H9 (cell line): ENCODE data around the gene FNDC3B. TPM values are rescaled to one million over a fixed set of nuclear protein-coding genes. Genes with fewer than 3 reads are reported as not detected.

Source experiments
- DNase-seq: peaks from one replicate; pipeline ENCODE4 v3.0.0-alpha.2; 2017
- H2AFZ ChIP-seq: one replicate; pipeline ENCODE4 v1.6.1; 2013; ENCODE audit warnings: mild to moderate bottlenecking, low read length, control low read depth, moderate library complexity
- H2AK5ac ChIP-seq: 2 replicates; pipeline ENCODE4 v1.6.1; 2013; ENCODE audit warnings: low read length, control low read depth, mixed read lengths; ENCODE audit not compliant: insufficient read length
- H2BK120ac ChIP-seq: one replicate; pipeline ENCODE4 v1.6.1; 2013; ENCODE audit warnings: low read depth, mild to moderate bottlenecking, low read length, control low read depth, inconsistent platforms; ENCODE audit not compliant: poor library complexity, severe bottlenecking
- H2BK12ac ChIP-seq: 2 replicates; pipeline ENCODE4 v1.6.1; 2013; ENCODE audit warnings: low read length, control low read depth, mixed read lengths, low read depth; ENCODE audit not compliant: insufficient read length
- H2BK15ac ChIP-seq: 2 replicates; pipeline ENCODE4 v1.6.1; 2013; ENCODE audit warnings: low read depth, low read length, control low read depth
- H2BK20ac ChIP-seq: one replicate; pipeline ENCODE4 v1.6.1; 2013; ENCODE audit warnings: low read depth, mild to moderate bottlenecking, low read length, control low read depth, inconsistent platforms; ENCODE audit not compliant: poor library complexity, severe bottlenecking
- H2BK5ac ChIP-seq: 2 replicates; pipeline ENCODE4 v1.6.1; 2013; ENCODE audit warnings: low read length, control low read depth, mixed read lengths; ENCODE audit not compliant: insufficient read length
- H3K14ac ChIP-seq: 2 replicates; pipeline ENCODE4 v1.6.1; 2013; ENCODE audit warnings: low read length, control low read depth; ENCODE audit not compliant: insufficient read depth
- H3K18ac ChIP-seq: 2 replicates; pipeline ENCODE4 v1.6.1; 2013; ENCODE audit warnings: low read depth, mild to moderate bottlenecking, mixed read lengths, low read length, control low read depth; ENCODE audit not compliant: insufficient read length
- H3K23ac ChIP-seq: 2 replicates; pipeline ENCODE4 v1.6.1; 2013; ENCODE audit warnings: low read length, control low read depth, mixed read lengths, low read depth; ENCODE audit not compliant: insufficient read length
- H3K23me2 ChIP-seq: 2 replicates; pipeline ENCODE4 v1.6.1; 2013; ENCODE audit warnings: low read depth, mild to moderate bottlenecking, mixed read lengths, low read length, control low read depth; ENCODE audit not compliant: insufficient read length, poor library complexity, severe bottlenecking
- H3K27ac ChIP-seq: 2 replicates; pipeline ENCODE4 v1.5.1; 2013; ENCODE audit warnings: low read length, control low read depth, mixed read lengths, low read depth; ENCODE audit not compliant: insufficient read length
- H3K27me3 ChIP-seq: 2 replicates; pipeline ENCODE4 v1.6.1; 2013; ENCODE audit warnings: low read length, control low read depth, inconsistent platforms; ENCODE audit not compliant: insufficient read depth
- H3K4ac ChIP-seq: 2 replicates; pipeline ENCODE4 v1.6.1; 2013; ENCODE audit warnings: low read depth, mild to moderate bottlenecking, control low read depth, inconsistent platforms, low read length, moderate library complexity
- H3K4me1 ChIP-seq: 2 replicates; pipeline ENCODE4 v1.6.1; 2013; ENCODE audit warnings: low read length, control low read depth, inconsistent platforms; ENCODE audit not compliant: insufficient read depth
- H3K4me2 ChIP-seq: 2 replicates; pipeline ENCODE4 v1.6.1; 2013; ENCODE audit warnings: low read length, control low read depth, mixed read lengths; ENCODE audit not compliant: insufficient read length, insufficient read depth
- H3K56ac ChIP-seq: 2 replicates; pipeline ENCODE4 v1.6.1; 2013; ENCODE audit warnings: low read depth, mild to moderate bottlenecking, mixed read lengths, low read length, control low read depth; ENCODE audit not compliant: insufficient read length
- H3K79me1 ChIP-seq: 2 replicates; pipeline ENCODE4 v1.6.1; 2013; ENCODE audit warnings: low read depth, mild to moderate bottlenecking, moderate library complexity, low read length, control low read depth, inconsistent platforms; ENCODE audit not compliant: insufficient read depth, poor library complexity, severe bottlenecking
- H3K79me2 ChIP-seq: 2 replicates; pipeline ENCODE4 v1.6.1; 2013; ENCODE audit warnings: low read length, control low read depth, inconsistent platforms; ENCODE audit not compliant: insufficient read depth
- H3K9ac ChIP-seq: 2 replicates; pipeline ENCODE4 v1.6.1; 2013; ENCODE audit warnings: low read length, control low read depth, mixed read lengths; ENCODE audit not compliant: insufficient read length; ENCODE audit errors: extremely low read depth
- H3K9me3 ChIP-seq: one replicate; pipeline ENCODE4 v1.6.1; 2013; ENCODE audit warnings: low read depth, low read length, inconsistent platforms; ENCODE audit not compliant: control insufficient read depth
- H3T11ph ChIP-seq: one replicate; pipeline ENCODE4 v1.6.1; 2013; ENCODE audit warnings: mild to moderate bottlenecking, low read length, control low read depth, inconsistent platforms
- H4K20me1 ChIP-seq: one replicate; pipeline ENCODE4 v1.6.1; 2013; ENCODE audit not compliant: control insufficient read depth, insufficient read length, insufficient read depth
- H4K5ac ChIP-seq: 2 replicates; pipeline ENCODE4 v1.6.1; 2013; ENCODE audit warnings: low read depth, mild to moderate bottlenecking, mixed read lengths, low read length, control low read depth; ENCODE audit not compliant: insufficient read length
- H4K8ac ChIP-seq: replicated peaks from 2 replicates; pipeline ENCODE4 v1.6.1; 2013; ENCODE audit warnings: low read length, control low read depth, mixed read lengths, low read depth; ENCODE audit not compliant: insufficient read length
- H4K91ac ChIP-seq: 2 replicates; pipeline ENCODE4 v1.6.1; 2013; ENCODE audit warnings: low read depth, mild to moderate bottlenecking, moderate library complexity, mixed read lengths, low read length, control low read depth; ENCODE audit not compliant: insufficient read length
- H3K27ac Mint-ChIP-seq, 3 experiments: 2 replicates in 2 of 3; 3 replicates in 1 of 3; pipeline ENCODE4 v1.8.0; 2020 to 2021; ENCODE audit warnings: mixed read lengths in 3 of 3, mild to moderate bottlenecking in 1 of 3, moderate library complexity in 1 of 3
- H3K27me3 Mint-ChIP-seq: 2 replicates; pipeline ENCODE4 v1.8.0; 2021; ENCODE audit warnings: low read depth, mild to moderate bottlenecking, moderate library complexity, mixed read lengths
- H3K36me3 Mint-ChIP-seq, 3 experiments: 2 replicates in 2 of 3; 3 replicates in 1 of 3; pipeline ENCODE4 v1.8.0; 2020 to 2021; ENCODE audit warnings: low read depth in 3 of 3, mixed read lengths in 3 of 3; ENCODE audit not compliant: insufficient read depth in 1 of 3
- H3K4me1 Mint-ChIP-seq, 2 experiments: 2 replicates each; pipeline ENCODE4 v1.8.0; 2020; ENCODE audit warnings: mixed read lengths in 2 of 2
- H3K4me3 Mint-ChIP-seq, 2 experiments: 2 replicates in 1 of 2; 3 replicates in 1 of 2; pipeline ENCODE4 v1.8.0; 2020 to 2021; ENCODE audit warnings: mild to moderate bottlenecking in 2 of 2, mixed read lengths in 2 of 2, moderate library complexity in 1 of 2
- H3K9me3 Mint-ChIP-seq, 2 experiments: 2 replicates in 1 of 2; 3 replicates in 1 of 2; pipeline ENCODE4 v1.8.0; 2020; ENCODE audit warnings: mild to moderate bottlenecking in 2 of 2, mixed read lengths in 2 of 2, moderate library complexity in 1 of 2
- WGBS: extraction: QIAGEN DNeasy Blood & Tissue Kit; methylation state at CpG from one replicate; pipeline ENCODE4 v1.1.7; 2013; ENCODE audit warnings: missing lambda C conversion rate, low lambda C conversion rate, mixed read lengths; ENCODE audit not compliant: insufficient read length; ENCODE audit errors: extremely low coverage; 5-methylcytosine and 5-hydroxymethylcytosine counted together
- total RNA-seq: library from RNA; stranded (reverse); gene quantifications from 2 replicates; pipeline ENCODE4 v1.2.1, GENCODE V29; 2021
- TF ChIP-seq, protein P1 (sequence below): fragments of 200-600 bp; sonication (generic); conservative IDR thresholded peaks from 3 replicates; pipeline ENCODE4 v1.8.0; 2021; ENCODE audit warnings: antibody characterized with exemption, mild to moderate bottlenecking

FNDC3B gene
- total RNA-seq, 1 experiment from 2014 or later, result 43.8 TPM

DNA sequence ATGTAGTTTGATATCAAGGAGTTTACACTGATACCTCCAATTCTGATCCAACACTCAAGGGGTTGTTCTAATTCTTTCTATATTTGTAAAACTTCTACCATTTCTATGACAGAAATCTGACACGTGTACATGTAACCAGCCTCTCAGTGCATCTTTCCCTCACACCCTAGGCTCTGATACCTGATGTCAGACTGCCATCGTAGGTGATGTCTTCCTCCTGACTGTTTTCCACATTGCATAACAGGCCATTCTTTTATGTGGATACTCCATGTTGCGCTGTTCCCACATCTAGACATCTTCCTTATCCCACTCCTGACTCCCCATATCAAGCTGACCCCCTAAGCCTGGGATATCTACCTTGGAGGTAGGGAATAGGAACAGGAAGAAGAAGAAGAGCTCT is 159.1 kb downstream of the FNDC3B start:
- H3K27me3 Mint-ChIP-seq, result no peaks in the 10 kb centered on the region
- Histone ChIP-seq H2BK5ac (no peak overlapping the region), H3K18ac (no peak overlapping the region), H2BK15ac (no peak overlapping the region), H2BK12ac (no peak overlapping the region), H3K4ac (no peak overlapping the region), H3K9me3 (no peaks in the 10 kb centered on the region), H3K27ac (no peak overlapping the region), H3K23me2 (no peaks in the 10 kb centered on the region), H3K4me2 (no peak overlapping the region), H4K8ac (no peak overlapping the region), H3K23ac (no peak overlapping the region), H2BK20ac (no peak overlapping the region), H3K27me3 (no peaks in the 10 kb centered on the region), H4K20me1 (no peaks in the 10 kb centered on the region), H3K79me1 (peaks cover 9% of the 10 kb centered on the region), H3K14ac (no peak overlapping the region), H4K5ac (no peak overlapping the region), H3K9ac (no peak overlapping the region), H2AK5ac (no peak overlapping the region), H2BK120ac (no peak overlapping the region), H3K4me1 (peaks cover 7% of the 10 kb centered on the region), H3K79me2 (peaks cover 4% of the 10 kb centered on the region; the same call in 1 of the 2 replicates), H4K91ac (no peak overlapping the region), H3K56ac (no peak overlapping the region), H3T11ph (no peak overlapping the region), H2AFZ (no peak overlapping the region)
- TF ChIP-seq, protein P1, sequence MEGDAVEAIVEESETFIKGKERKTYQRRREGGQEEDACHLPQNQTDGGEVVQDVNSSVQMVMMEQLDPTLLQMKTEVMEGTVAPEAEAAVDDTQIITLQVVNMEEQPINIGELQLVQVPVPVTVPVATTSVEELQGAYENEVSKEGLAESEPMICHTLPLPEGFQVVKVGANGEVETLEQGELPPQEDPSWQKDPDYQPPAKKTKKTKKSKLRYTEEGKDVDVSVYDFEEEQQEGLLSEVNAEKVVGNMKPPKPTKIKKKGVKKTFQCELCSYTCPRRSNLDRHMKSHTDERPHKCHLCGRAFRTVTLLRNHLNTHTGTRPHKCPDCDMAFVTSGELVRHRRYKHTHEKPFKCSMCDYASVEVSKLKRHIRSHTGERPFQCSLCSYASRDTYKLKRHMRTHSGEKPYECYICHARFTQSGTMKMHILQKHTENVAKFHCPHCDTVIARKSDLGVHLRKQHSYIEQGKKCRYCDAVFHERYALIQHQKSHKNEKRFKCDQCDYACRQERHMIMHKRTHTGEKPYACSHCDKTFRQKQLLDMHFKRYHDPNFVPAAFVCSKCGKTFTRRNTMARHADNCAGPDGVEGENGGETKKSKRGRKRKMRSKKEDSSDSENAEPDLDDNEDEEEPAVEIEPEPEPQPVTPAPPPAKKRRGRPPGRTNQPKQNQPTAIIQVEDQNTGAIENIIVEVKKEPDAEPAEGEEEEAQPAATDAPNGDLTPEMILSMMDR, result no peak
- H3K4me3 Mint-ChIP-seq, result no peak overlapping the region
- H3K27ac Mint-ChIP-seq, result 0 out of 7 replicates have a peak overlapping the region, but pooled peaks of 1 of the 3 experiments have one; percentile 52
- 0 out of 5 replicates have a peak, but pooled peaks cover 0 to 3% of the 10 kb centered on the region in 2 experiments for H3K9me3 Mint-ChIP-seq
- DNase-seq, result no peak
- H3K4me1 Mint-ChIP-seq, result peaks cover 28 to 37% of the 10 kb centered on the region in 2 experiments
- no CpG with 5 or more reads among the region's 3 CpGs for WGBS
- H3K36me3 Mint-ChIP-seq, result peaks cover 5 to 7% (median 7%) of the 10 kb centered on the region in 3 experiments; a peak in 5 of 7 replicates
